ENCODE data around the gene EIF2D. TPM values are rescaled to one million over a fixed set of nuclear protein-coding genes. Genes with fewer than 3 reads are reported as not detected.

Gene EIF2D
- total and polyA plus RNA-seq, 9 of the 15 experiments (the other 6 are each of a cell fraction or from before 2014, with no cell fraction given), result 81.1 to 138 (median 93.9) TPM

DNA sequence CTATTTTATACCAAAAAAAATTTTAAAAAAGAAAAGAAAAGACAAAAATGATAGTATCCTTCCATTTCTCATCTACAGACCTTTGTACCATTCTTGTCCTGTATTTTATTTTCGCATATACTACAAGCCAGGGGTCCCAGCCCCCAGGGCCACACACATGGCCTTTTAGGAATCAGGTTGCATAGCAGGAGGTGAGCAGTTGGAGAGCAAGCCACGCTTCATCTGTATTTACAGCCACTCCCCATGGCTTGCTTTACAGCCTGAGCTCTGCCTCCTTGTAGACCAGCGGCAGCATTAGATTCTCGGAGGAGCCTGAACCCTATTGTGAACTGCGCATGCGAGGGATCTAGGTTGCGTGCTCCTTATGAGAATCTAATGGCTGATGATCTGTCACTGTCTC, 65.2 kb downstream of the EIF2D start (continued):
- no peak for TF ChIP-seq KLF13 (tag; IDR thresholded peaks at IDR 0.05; ENCODE audit: borderline replicate concordance, low read depth)

GRCh38 chr1:206545351-206545750, 66.9 kb downstream of the EIF2D start:
- in situ Hi-C loops (cut with MboI), result loop anchor here (5.0 kb wide), 1 partner anchor 37 kb away; no protein-coding TSS in a partner anchor
- H2AFZ ChIP-seq (ENCODE audit: low read depth, low read length), result no peak overlapping the region
- FAIRE-seq (no peak), DNase-seq (ENCODE audit: extremely low read depth in 1 of 4, low spot score in 3 of 4) (no peak), ATAC-seq (peak; percentile 18)
- BruUV-seq (replicated peaks), result no TSS peak
- no peaks in the 10 kb centered on the region for H3K79me2 ChIP-seq (ENCODE audit: control insufficient read depth, insufficient read depth, low read length)
- no peaks in the 10 kb centered on the region for H3K36me3 ChIP-seq (ENCODE audit: control insufficient read depth, insufficient read depth, low read length)
- no peaks in the 10 kb centered on the region for H3K9me1 ChIP-seq (ENCODE audit: control insufficient read depth, insufficient read depth, low read length)
- H3K9me3 ChIP-seq (replicated peaks; ENCODE audit: control insufficient read depth, insufficient read depth, low read depth, low read length), result no peaks in the 10 kb centered on the region
- no peak overlapping the region for H3K27ac ChIP-seq (ENCODE audit: extremely low read depth, low read depth, low read length)
- no peaks in the 10 kb centered on the region for H3K27me3 ChIP-seq (ENCODE audit: control insufficient read depth in 2 of 2, insufficient read depth in 2 of 2, low read length in 2 of 2)
- peak; percentile 96 for TF ChIP-seq ZNF121 (CRISPR knock-in tag; conservative IDR thresholded peaks at IDR 0.05)
- TF ChIP-seq ID3 (CRISPR knock-in tag; IDR thresholded peaks at IDR 0.05), result no peak
- TF ChIP-seq ID3 (tag; IDR thresholded peaks at IDR 0.05), result no peak
- no peak overlapping the region for H3K9ac ChIP-seq (ENCODE audit: insufficient read depth in 1 of 2, low read depth in 2 of 2, low read length in 2 of 2)
- peaks cover 7% of the 10 kb centered on the region in 2 experiments; a peak in 4 of 5 replicates for H3K4me1 ChIP-seq (replicated peaks in 1 of 2; ENCODE audit: control insufficient read depth in 2 of 2, insufficient read depth in 2 of 2, low read length in 2 of 2)
- no peak overlapping the region for H3K4me3 ChIP-seq
- intact Hi-C loops (cut with micrococcal nuclease), result loop anchor here (1.0 kb wide), 3 partner anchors 30 to 55 kb away; no protein-coding TSS in a partner anchor
- ChIA-PET CTCF (ENCODE audit: low intra/inter-chr PET ratio) (interaction anchor here (0.7 to 2.8 kb wide), 5 partner anchors 13 to 63 kb away, joined by 3 to 35 read pairs (median 3); no protein-coding TSS in a partner anchor), POLR2A (interaction anchor here (0.8 to 1.5 kb wide), 4 partner anchors 10 to 42 kb away, joined by 3 to 6 read pairs (median 4); no protein-coding TSS in a partner anchor)
- H4K20me1 ChIP-seq (replicated peaks; ENCODE audit: control insufficient read depth, insufficient read depth, low read length), result no peaks in the 10 kb centered on the region
- WGBS (ENCODE audit: insufficient coverage, low coverage, missing lambda C conversion rate), result 92% methylated on average over 1 of the region's 1 CpG
- H3K4me2 ChIP-seq (ENCODE audit: insufficient read depth, low read length), result no peak overlapping the region
